Subcutaneous abdominal adipose tissue (tissue), 5 donors: ENCODE measurements around the gene SLC66A2.

Experiments
- H3K27ac ChIP-seq: one replicate; pipeline ENCODE4 v1.7.0; 2013; ENCODE audit warnings: low read depth, mild to moderate bottlenecking, inconsistent platforms, low read length, moderate library complexity
- H3K27me3 ChIP-seq, 5 donors: one replicate each; pipeline ENCODE4 v1.7.0; 2013; ENCODE audit warnings: low read length in 5 of 5, inconsistent platforms in 1 of 5; ENCODE audit not compliant: control insufficient read depth in 5 of 5, insufficient read depth in 4 of 5
- H3K36me3 ChIP-seq, 5 donors: one replicate each; pipeline ENCODE4 v1.7.0; 2013; ENCODE audit warnings: low read length in 5 of 5; ENCODE audit not compliant: control insufficient read depth in 5 of 5, insufficient read depth in 5 of 5
- H3K4me1 ChIP-seq, 5 donors: one replicate each; pipeline ENCODE4 v1.7.0; 2013; ENCODE audit warnings: low read length in 5 of 5, mild to moderate bottlenecking in 3 of 5, moderate library complexity in 1 of 5; ENCODE audit not compliant: control insufficient read depth in 5 of 5, insufficient read depth in 5 of 5
- H3K4me3 ChIP-seq, 5 donors: one replicate each; pipeline ENCODE4 v1.7.0; 2013; ENCODE audit warnings: low read length in 5 of 5, low read depth in 1 of 5
- H3K9ac ChIP-seq, 5 donors: one replicate each; pipeline ENCODE4 v1.7.0; 2013; ENCODE audit warnings: low read length in 5 of 5, mild to moderate bottlenecking in 4 of 5, moderate library complexity in 3 of 5
- H3K9me3 ChIP-seq, 5 donors: one replicate each; pipeline ENCODE4 v1.7.0; 2013; ENCODE audit warnings: low read length in 5 of 5; ENCODE audit not compliant: control insufficient read depth in 5 of 5
- donor health status: healthy.
- donor health status: healthy.
- donor health status: healthy.
- donor health status: healthy.
- donor health status: healthy.

SLC66A2 gene

GRCh38 chr18:79915161-79916127, 36.0 kb downstream of the SLC66A2 start:
- no peaks in the 10 kb centered on the region for H3K27me3 ChIP-seq
- H3K9ac ChIP-seq = no peak overlapping the region
- peaks cover 0 to 3% (median 0%) of the 10 kb centered on the region in 5 donors for H3K4me1 ChIP-seq
- no peaks in the 10 kb centered on the region for H3K9me3 ChIP-seq
- peaks cover 0 to 78% (median 63%) of the 10 kb centered on the region in 5 donors for H3K36me3 ChIP-seq
- no peak overlapping the region for H3K4me3 ChIP-seq
- H3K27ac ChIP-seq = no peak overlapping the region

- Histone ChIP-seq H3K9me3 (no peaks in the 10 kb centered on the region), H3K4me1 (peaks cover 0 to 3% (median 0%) of the 10 kb centered on the region in 5 donors), H3K36me3 (peaks cover 0 to 78% (median 63%) of the 10 kb centered on the region in 5 donors), H3K4me3 (no peak overlapping the region), H3K27ac (no peak overlapping the region), H3K9ac (no peak overlapping the region), H3K27me3 (no peaks in the 10 kb centered on the region)
Observed at GRCh38 chr18:79914614-79915160, 36.8 kb downstream of the SLC66A2 start.

GRCh38 chr18:79912994-79913831, 38.2 kb downstream of the SLC66A2 start:
- H3K9me3 ChIP-seq = no peaks in the 10 kb centered on the region
- H3K27ac ChIP-seq = no peak overlapping the region
- no peak overlapping the region for H3K9ac ChIP-seq
- no peaks in the 10 kb centered on the region for H3K27me3 ChIP-seq
- H3K4me1 ChIP-seq = peaks cover 0 to 3% (median 0%) of the 10 kb centered on the region in 5 donors
- H3K4me3 ChIP-seq = no peak overlapping the region
- peaks cover 0 to 73% (median 56%) of the 10 kb centered on the region in 5 donors for H3K36me3 ChIP-seq

- H3K4me1 ChIP-seq = peaks cover 0 to 3% (median 0%) of the 10 kb centered on the region in 5 donors
- H3K27me3 ChIP-seq = no peaks in the 10 kb centered on the region
- no peak overlapping the region for H3K9ac ChIP-seq
- H3K27ac ChIP-seq = no peak overlapping the region
- H3K36me3 ChIP-seq = peaks cover 2 to 67% (median 50%) of the 10 kb centered on the region in 5 donors
- no peak overlapping the region for H3K4me3 ChIP-seq
- H3K9me3 ChIP-seq = no peaks in the 10 kb centered on the region
Observed at GRCh38 chr18:79912409-79912991, 39.0 kb downstream of the SLC66A2 start.

- no peak overlapping the region for H3K4me3 ChIP-seq
- no peak overlapping the region for H3K9ac ChIP-seq
- H3K9me3 ChIP-seq = no peaks in the 10 kb centered on the region
- peaks cover 0 to 3% (median 0%) of the 10 kb centered on the region in 5 donors for H3K4me1 ChIP-seq
- H3K36me3 ChIP-seq = peaks cover 2 to 59% (median 43%) of the 10 kb centered on the region in 5 donors
- H3K27ac ChIP-seq = no peak overlapping the region
- H3K27me3 ChIP-seq = no peaks in the 10 kb centered on the region
Observed at GRCh38 chr18:79911344-79912270, 39.8 kb downstream of the SLC66A2 start.

GRCh38 chr18:79910563-79911343, 40.7 kb downstream of the SLC66A2 start:
- peaks cover 0 to 2% (median under 1%) of the 10 kb centered on the region in 5 donors for H3K4me1 ChIP-seq
- H3K36me3 ChIP-seq = peaks cover 2 to 50% (median 35%) of the 10 kb centered on the region in 5 donors
- no peaks in the 10 kb centered on the region for H3K9me3 ChIP-seq
- H3K27ac ChIP-seq = no peak overlapping the region
- no peaks in the 10 kb centered on the region for H3K27me3 ChIP-seq
- no peak overlapping the region for H3K4me3 ChIP-seq
- no peak overlapping the region for H3K9ac ChIP-seq

- no peak overlapping the region for H3K9ac ChIP-seq
- H3K36me3 ChIP-seq = peaks cover 2 to 48% (median 28%) of the 10 kb centered on the region in 5 donors
- peaks cover 0 to 5% (median 0%) of the 10 kb centered on the region in 5 donors for H3K9me3 ChIP-seq
- peaks cover 0 to 3% (median 0%) of the 10 kb centered on the region in 5 donors for H3K4me1 ChIP-seq
- H3K4me3 ChIP-seq = no peak overlapping the region
- no peaks in the 10 kb centered on the region for H3K27me3 ChIP-seq
- no peak overlapping the region for H3K27ac ChIP-seq
Observed at GRCh38 chr18:79906706-79907105, 44.7 kb downstream of the SLC66A2 start.

- Histone ChIP-seq H3K4me3 (no peak overlapping the region), H3K9me3 (peaks cover 0 to 5% (median 0%) of the 10 kb centered on the region in 5 donors)
Observed at GRCh38 chr18:79905993-79906392, 45.5 kb downstream of the SLC66A2 start.

More at GRCh38 chr18:79905993-79906392, 45.5 kb downstream of the SLC66A2 start:
- peaks cover 2 to 43% (median 28%) of the 10 kb centered on the region in 5 donors for H3K36me3 ChIP-seq
- H3K4me1 ChIP-seq = peaks cover 0 to 3% (median 0%) of the 10 kb centered on the region in 5 donors
- H3K27me3 ChIP-seq = no peaks in the 10 kb centered on the region
- H3K27ac ChIP-seq = no peak overlapping the region
- no peak overlapping the region for H3K9ac ChIP-seq
